Esophagus squamous epithelium (tissue), 5 donors: ENCODE measurements around the gene DDX17. TPM values are rescaled to one million over a fixed set of nuclear protein-coding genes. Genes with fewer than 3 reads are reported as not detected.

ENCODE experiments used
- DNase-seq: peaks from one replicate; lab custom pipeline; 2025; lab: John Stamatoyannopoulos, UW
- H3K27ac ChIP-seq, 4 donors: fragments of 200-600 bp; sonication (generic); one replicate each; pipeline ENCODE4 v1.5.1; 2016 to 2019; ENCODE audit warnings: mild to moderate bottlenecking in 1 of 4
- H3K27me3 ChIP-seq, 4 donors: fragments of 200-600 bp; sonication (generic); 1 replicate in 3 of 4; 2 replicates in 1 of 4; pipeline versions ENCODE4 v1.5.1 to v1.6.0; 2017 to 2021; ENCODE audit warnings: antibody characterized with exemption in 1 of 4
- H3K36me3 ChIP-seq, 3 donors: fragments of 200-600 bp; sonication (generic); one replicate each; pipeline ENCODE4 v1.5.1; 2016 to 2019
- H3K4me1 ChIP-seq, 3 donors: fragments of 200-600 bp; sonication (generic); one replicate each; pipeline ENCODE4 v1.5.1; 2017 to 2019
- H3K4me3 ChIP-seq, 4 donors: fragments of 200-600 bp; sonication (generic); 1 replicate in 3 of 4; 2 replicates in 1 of 4; pipeline ENCODE4 v1.5.1; 2016 to 2019; ENCODE audit warnings: mild to moderate bottlenecking in 2 of 4, moderate library complexity in 1 of 4
- H3K9me3 ChIP-seq, 3 donors: fragments of 200-600 bp; sonication (generic); one replicate each; pipeline ENCODE4 v1.5.1; 2016 to 2019
- CTCF ChIP-seq, 6 experiments: fragments of 450-650 bp in 4 of 6; fragments of 200-600 bp in 2 of 6; sonication (generic) in 2 of 6; IDR thresholded peaks; one replicate each; pipeline ENCODE4 v1.5.1; 2016 to 2019; ENCODE audit warnings: antibody characterized with exemption in 6 of 6, mild to moderate bottlenecking in 4 of 6, moderate library complexity in 4 of 6
- POLR2A ChIP-seq, 4 donors: fragments of 450-650 bp; IDR thresholded peaks; one replicate each; pipeline ENCODE4 v1.6.1; 2017; ENCODE audit warnings: antibody characterized with exemption in 4 of 4, mild to moderate bottlenecking in 4 of 4, moderate library complexity in 3 of 4
- WGBS, 2 donors: methylation state at CpG; one replicate each; pipeline ENCODE4 v1.1.5; 2018; 5-methylcytosine and 5-hydroxymethylcytosine counted together
- intact Hi-C: fragments of 100-400 bp; cut with DNase I; formaldehyde crosslinking; loops from one replicate; pipeline ENCODE4 v1.15.0; 2022
- total RNA-seq, 4 donors: library from RNA; depleted of rRNA; stranded (reverse); fragments of >200 nt; gene quantifications; one replicate each; pipeline ENCODE4 v1.1.0, GENCODE V29; 2016
- donor health status: DM: yes; HTN: yes; CAD: no.

DDX17 gene
- total RNA-seq, 4 donors from 2014 or later, result 164 to 498 (median 214) TPM

GRCh38 chr22:38437416-38437815 lies 68.7 kb downstream of the DDX17 start:
- 81 to 88% methylated on average over 5 to 8 of the region's 9 CpGs for WGBS, 2 donors
- Histone ChIP-seq H3K9me3 (no peaks in the 10 kb centered on the region), H3K4me3 (no peak overlapping the region), H3K27ac (no peak overlapping the region), H3K4me1 (no peaks in the 10 kb centered on the region), H3K27me3 (peaks cover 0 to 39% (median 0%) of the 10 kb centered on the region in 4 donors), H3K36me3 (no peaks in the 10 kb centered on the region)
- intact Hi-C loops, result no loop called here
- DNase-seq, result no peak
- TF ChIP-seq POLR2A (IDR thresholded peaks at IDR 0.05) (no peak), CTCF (IDR thresholded peaks at IDR 0.05) (no peak)

- peaks cover 0 to 36% (median 0%) of the 10 kb centered on the region in 4 donors for H3K27me3 ChIP-seq
- no peak for DNase-seq
- 87 to 88% methylated on average over 9 to 15 of the region's 15 CpGs for WGBS, 2 donors
- no peaks in the 10 kb centered on the region for H3K9me3 ChIP-seq
- H3K27ac ChIP-seq, result no peak overlapping the region
- H3K4me3 ChIP-seq, result no peak overlapping the region
- TF ChIP-seq POLR2A (IDR thresholded peaks at IDR 0.05) (no peak), CTCF (IDR thresholded peaks at IDR 0.05) (no peak)
- no peaks in the 10 kb centered on the region for H3K36me3 ChIP-seq
- intact Hi-C loops, result no loop called here
- no peaks in the 10 kb centered on the region for H3K4me1 ChIP-seq
Measured at GRCh38 chr22:38436629-38437395, 69.3 kb downstream of the DDX17 start.

DNA sequence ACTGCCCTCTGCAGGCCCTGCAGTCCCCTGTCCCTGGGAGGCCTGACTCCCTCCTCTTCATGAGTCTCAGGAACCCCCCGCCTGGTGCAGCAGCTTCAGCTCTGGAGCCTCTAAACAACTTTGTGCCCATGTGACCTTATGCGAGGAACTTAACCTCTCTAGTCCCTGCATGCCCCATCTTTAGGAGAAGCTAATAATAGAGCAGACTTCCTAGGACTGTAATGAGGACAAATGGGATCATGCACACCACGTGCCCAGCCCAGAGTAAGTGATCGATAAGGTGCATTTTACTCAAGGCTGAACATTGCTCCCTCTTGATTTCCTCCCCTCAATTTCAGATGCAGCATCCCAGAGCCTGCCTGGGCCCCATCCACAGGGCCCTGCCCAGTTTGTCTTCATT lies 70.1 kb downstream of the DDX17 start:
- Histone ChIP-seq H3K27me3 (peaks cover 0 to 28% (median 0%) of the 10 kb centered on the region in 4 donors), H3K36me3 (no peaks in the 10 kb centered on the region), H3K9me3 (no peaks in the 10 kb centered on the region), H3K4me3 (no peak overlapping the region), H3K27ac (no peak overlapping the region), H3K4me1 (no peaks in the 10 kb centered on the region)
- no peak for TF ChIP-seq POLR2A (IDR thresholded peaks at IDR 0.05)
- no peak for TF ChIP-seq CTCF (IDR thresholded peaks at IDR 0.05)
- no peak for DNase-seq
- 57 to 61% methylated on average over 4 of the region's 4 CpGs for WGBS, 2 donors
- intact Hi-C loops, result no loop called here

GRCh38 chr22:38435010-38435409 lies 71.1 kb downstream of the DDX17 start:
- Histone ChIP-seq H3K4me1 (no peaks in the 10 kb centered on the region), H3K9me3 (no peaks in the 10 kb centered on the region), H3K27ac (no peak overlapping the region), H3K27me3 (peaks cover 0 to 18% (median 0%) of the 10 kb centered on the region in 4 donors), H3K36me3 (no peaks in the 10 kb centered on the region), H3K4me3 (no peak overlapping the region)
- DNase-seq, result no peak
- intact Hi-C loops, result no loop called here
- TF ChIP-seq CTCF (IDR thresholded peaks at IDR 0.05) (no peak), POLR2A (IDR thresholded peaks at IDR 0.05) (no peak)
- 64 to 79% methylated on average over 2 of the region's 4 CpGs for WGBS, 2 donors

- TF ChIP-seq CTCF (IDR thresholded peaks at IDR 0.05) (no peak), POLR2A (IDR thresholded peaks at IDR 0.05) (no peak)
- Histone ChIP-seq H3K27ac (no peak overlapping the region), H3K4me1 (peaks cover 0 to 5% (median 0%) of the 10 kb centered on the region in 3 donors), H3K27me3 (peaks cover 0 to 10% (median 0%) of the 10 kb centered on the region in 4 donors), H3K36me3 (no peaks in the 10 kb centered on the region), H3K9me3 (no peaks in the 10 kb centered on the region), H3K4me3 (no peak overlapping the region)
- WGBS, 2 donors, result 46 to 81% methylated on average over 3 to 5 of the region's 8 CpGs
- no peak for DNase-seq
- intact Hi-C loops, result no loop called here
Measured at GRCh38 chr22:38433871-38434270, 72.2 kb downstream of the DDX17 start.
